HG03575 (cell line): ENCODE results near the gene PIP5K1A.
"Not testable (repeated sequence)": the region's sequence is repeated elsewhere in the genome, so short reads cannot be mapped to it uniquely, and the experiment has no call there.

ENCODE experiments used
- ATAC-seq: cut with Tn5 transposase; IDR thresholded peaks from one replicate; pipeline ENCODE4 v1.9.1; 2021; ENCODE audit not compliant: unreplicated experiment, insufficient number of reproducible peaks, low FRiP score; ENCODE audit errors: extremely low read depth

Gene PIP5K1A

DNA sequence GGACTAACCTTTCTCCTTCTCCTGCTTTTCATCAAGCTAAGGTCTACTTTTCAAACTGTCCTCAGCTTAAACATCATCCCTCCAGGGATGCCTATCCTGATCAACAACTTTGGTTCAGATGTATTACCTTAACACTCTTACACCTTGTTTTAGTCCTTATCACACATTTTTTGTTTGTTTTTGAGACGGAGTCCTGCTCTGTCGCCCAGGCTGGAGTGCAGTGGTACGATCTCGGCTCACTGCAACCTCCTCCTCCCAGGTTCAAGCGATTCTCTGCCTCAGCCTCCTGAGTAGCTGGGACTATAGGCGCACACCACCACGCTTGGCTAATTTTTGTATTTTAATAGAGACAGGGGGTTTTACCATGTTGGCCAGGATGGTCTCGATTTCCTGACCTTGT, 9.7 kb upstream of the PIP5K1A start:
- not testable (repeated sequence) for ATAC-seq

DNA sequence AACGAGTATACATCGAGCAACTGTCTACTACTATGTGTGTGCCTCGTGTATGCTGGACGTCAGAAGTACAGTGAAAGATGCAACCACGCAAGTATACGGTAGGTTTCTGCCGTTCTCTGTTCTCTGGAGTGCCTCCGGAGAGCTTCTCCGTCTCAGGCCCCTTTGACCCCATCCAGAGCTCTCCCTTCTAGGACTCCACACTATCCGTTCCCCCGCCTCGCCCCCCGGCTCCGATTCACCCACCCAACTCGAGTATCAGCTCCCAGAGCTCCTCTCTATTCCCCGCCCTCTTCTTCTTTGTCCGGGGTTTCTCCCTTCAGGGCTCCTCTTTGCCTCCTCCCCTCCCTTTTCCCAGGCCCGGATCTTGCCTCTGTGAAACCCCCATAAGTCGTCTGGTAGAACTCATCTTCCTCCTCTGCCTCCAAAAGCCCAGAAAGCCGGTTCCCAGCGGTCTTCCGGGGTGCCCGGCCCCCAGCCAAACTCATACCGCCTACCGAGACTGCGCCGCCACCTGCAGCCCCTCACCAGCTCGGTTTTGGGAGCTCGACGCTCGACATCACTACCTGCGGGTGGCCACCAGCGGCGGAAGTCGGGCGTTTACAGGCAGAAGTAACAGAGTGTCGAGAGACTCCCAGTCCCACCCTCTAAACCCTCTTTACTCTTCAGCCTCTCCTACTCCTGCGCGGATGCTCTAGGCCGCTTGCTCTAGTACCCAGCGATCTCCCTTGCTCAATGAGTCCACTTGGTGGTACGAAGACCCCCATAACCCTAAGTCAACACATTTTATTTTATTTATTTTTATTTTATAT, 8.5 kb upstream of the PIP5K1A start, which contains the start of gene VPS72:
Gene VPS72 (minus strand): TSS at position 561 of the 809 bp plus-strand sequence. CDS start 76 bp downstream, at position 485.
- ATAC-seq: no peak

DNA sequence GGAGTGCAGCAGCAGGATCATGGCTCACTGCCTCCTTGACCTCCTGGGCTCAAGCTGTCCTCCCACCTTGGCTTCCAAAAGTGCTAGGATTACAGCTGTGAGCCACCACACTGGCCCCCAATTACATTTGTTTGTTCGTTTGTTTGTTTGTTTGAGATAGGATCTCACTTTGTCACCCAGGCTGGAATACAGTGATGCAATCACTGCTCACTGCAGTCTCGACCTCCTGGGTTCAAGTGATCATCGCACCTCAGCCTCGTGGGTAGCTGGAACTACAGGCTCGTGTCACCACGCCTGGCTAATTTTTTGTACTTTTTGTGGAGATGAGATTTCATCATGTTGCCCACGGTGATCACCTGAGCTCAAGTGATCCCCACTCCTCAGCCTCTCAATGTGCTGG, 6.3 kb upstream of the PIP5K1A start:
- ATAC-seq: no peak

DNA sequence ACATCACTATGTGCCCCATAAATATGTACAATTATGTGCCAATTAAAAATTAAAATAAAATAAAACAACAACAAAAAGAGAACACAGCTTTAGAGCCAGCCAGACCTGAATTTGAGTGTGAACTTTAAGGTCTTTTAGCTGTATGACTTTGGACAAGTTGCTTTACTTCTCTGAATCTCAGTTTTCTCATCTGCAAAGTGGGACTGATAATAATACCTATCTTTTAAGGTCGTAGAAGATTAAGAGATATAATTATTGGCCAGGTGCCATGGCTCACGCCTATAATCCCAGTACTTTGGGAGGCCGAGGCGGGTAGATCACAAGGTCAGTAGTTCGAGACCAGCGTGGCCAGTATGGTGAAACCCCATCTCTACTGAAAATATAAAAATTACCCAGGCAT, 5.0 kb upstream of the PIP5K1A start:
- no peak for ATAC-seq

DNA sequence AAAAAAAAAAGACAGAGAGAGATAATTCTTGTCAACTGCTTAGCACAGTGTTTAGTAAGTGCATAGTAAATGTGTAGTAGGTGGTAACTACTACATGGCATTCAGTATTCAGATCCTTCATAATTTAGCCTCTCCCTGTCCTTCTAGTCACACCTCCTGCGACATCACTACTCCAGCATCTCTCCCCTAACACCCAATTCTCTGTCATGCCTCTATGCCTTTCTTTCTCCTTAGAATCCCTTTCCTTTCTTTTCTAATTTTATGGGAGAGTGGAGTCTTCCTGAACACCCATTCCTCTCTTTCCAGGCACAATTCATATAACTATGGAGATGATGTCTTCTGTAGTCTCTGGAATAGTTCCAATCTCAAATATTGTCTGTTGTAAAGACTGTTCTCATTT, 4.5 kb upstream of the PIP5K1A start:
- ATAC-seq: no peak

DNA sequence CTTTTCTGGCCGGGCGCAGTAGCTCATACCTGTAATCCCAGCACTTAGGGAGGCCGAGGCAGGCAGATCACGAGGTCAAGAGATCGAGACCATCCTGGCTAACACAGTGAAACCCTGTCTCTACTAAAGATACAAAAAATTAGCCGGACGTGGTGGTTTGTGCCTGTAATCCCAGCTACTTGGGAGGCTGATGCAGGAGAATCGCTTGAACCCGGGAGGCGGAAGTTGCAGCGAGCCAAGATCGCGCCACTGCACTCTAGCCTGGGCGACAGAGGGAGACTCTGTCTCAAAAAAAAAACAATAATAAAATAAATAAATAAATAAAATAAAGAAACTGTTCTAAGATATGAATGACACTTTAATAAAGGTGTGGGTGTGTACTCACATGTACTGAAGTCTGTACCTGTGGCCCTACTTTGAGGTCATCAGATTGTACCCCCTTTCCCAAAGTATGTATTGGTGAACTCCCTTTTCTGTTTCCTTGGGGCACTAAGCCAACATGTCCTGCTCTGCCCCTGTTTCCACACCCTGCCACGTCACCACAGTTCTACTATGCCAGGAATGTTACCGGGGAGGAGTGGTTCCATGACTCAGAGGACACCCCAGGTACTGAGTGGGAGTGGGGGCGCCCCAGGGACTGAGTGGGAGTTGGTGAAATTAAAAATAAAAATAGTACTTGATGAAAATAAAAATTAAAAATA, 3.3 kb upstream of the PIP5K1A start:
- not testable (repeated sequence) for ATAC-seq

DNA sequence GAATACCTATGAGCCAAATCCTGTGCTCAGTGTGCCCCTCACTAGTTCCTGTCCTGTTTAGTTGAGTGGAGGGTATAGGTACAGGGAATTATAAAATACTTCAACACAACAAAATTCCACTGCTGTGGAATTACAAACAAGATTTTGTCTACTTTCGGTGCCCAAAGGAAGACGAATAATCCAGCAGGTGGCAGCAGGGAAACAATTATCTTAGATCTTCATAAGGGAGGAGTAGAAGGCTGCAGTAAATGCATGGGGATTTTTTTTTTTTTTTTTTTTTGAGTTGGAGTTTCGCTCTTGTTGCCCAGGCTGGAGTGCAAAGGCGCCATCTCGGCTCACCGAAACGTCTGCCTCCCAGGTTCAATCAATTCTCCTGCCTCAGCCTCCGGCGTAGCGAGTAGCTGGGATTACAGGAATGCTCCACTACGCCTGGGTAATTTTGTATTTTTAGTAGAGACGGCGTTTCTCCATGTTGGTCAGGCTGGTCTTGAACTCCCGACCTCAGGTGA, 2.0 kb upstream of the PIP5K1A start:
- no peak for ATAC-seq

DNA sequence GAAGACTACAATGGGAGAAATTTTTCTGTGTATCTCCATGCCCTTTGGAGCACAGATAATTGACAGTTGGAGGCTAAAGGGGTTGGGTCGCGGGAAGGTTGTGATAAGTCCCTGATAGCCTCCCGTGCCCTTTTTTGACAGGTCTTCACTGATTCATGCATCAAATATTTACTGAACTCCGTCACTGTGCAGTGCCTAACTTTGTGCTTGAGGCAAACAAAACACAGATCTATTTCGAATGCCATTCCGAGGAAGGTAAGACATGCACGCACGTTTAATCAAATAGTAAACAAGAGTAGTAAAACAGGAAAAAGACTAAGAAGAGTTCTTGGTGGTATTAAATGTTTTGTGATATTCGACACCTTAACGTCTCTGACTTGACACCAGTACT, 494 bp upstream of the PIP5K1A start:
- ATAC-seq: no peak

DNA sequence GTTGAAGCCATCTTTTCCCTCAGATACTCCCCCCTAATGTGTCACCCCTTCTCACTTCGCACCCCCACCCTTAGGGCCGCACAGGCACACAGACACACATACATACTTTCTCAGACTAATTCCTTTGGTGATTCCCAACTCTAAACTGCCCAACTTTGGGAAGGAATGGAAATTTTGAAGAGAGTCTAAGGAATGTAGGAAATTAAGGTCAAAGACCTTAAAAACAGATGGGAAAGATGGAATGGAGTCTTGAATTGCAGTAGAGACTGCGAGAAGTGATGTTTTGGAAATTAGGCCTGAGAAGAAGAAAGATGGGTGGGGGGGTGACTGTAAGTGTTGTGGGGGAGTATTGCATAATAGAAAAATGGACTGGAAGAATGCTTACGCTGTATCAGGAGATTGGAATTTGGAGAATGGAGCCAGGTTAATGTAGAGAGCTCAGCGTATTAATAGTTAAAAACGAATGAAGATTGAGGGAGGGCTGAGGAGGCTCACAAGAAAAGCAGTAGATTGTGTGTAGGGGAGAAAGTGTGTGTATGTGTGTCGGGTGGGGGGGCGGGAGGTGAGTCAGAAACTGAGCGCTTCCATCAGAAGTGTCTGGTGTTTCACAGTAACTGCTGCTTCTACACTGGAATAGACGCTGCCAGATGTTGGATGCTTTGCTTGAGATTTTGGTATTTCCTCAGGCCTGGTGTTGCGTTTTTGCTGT, 1.7 kb downstream of the PIP5K1A start:
- ATAC-seq: no peak

DNA sequence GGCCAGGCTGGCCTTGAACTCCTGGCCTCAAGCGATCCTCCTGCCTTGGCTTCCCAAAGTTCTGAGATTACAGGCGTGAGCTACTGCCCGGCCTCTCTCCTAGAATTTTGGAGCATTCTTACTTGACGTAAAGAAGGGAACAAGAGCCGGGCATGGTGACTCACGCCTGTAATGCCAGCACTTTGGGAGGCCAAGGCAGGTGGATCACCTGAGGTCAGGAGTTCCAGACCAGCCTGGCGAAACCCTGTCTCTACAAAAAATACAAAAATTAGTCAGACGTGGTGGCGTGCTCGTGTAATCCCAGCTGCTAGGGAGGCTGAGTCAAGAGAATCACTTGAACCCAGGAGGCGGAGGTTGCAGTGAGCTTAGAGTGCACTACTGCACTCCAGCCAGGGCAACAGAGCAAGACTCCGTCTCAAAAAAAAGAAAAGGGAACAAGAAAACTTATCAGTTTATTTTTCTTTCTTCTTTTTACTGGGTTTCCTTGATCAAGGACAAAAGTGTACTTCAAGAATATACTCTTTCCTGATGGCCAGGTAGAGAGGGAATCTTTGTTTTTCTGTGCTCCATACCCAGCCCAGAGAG, 7.1 kb downstream of the PIP5K1A start:
- not testable (repeated sequence) for ATAC-seq

DNA sequence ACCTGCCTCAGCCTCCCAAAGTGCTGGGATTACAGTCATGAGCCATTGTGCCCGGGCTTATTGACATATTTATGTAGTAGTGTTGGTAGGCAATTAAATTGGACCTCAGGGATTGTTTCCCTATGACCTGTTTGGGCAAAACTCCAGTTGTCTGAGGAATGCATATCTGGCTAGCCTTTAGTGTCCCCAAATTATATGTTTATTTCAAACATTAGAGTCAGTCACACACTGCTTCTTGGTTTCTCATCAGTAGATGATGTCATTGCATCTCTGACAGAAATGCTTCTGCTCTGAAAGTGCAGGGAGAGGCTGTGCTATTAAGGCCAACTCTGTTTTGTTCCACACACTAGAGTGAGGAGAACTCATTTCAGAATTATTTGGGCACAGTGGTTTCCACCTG, 12.5 kb downstream of the PIP5K1A start:
- ATAC-seq: no peak

DNA sequence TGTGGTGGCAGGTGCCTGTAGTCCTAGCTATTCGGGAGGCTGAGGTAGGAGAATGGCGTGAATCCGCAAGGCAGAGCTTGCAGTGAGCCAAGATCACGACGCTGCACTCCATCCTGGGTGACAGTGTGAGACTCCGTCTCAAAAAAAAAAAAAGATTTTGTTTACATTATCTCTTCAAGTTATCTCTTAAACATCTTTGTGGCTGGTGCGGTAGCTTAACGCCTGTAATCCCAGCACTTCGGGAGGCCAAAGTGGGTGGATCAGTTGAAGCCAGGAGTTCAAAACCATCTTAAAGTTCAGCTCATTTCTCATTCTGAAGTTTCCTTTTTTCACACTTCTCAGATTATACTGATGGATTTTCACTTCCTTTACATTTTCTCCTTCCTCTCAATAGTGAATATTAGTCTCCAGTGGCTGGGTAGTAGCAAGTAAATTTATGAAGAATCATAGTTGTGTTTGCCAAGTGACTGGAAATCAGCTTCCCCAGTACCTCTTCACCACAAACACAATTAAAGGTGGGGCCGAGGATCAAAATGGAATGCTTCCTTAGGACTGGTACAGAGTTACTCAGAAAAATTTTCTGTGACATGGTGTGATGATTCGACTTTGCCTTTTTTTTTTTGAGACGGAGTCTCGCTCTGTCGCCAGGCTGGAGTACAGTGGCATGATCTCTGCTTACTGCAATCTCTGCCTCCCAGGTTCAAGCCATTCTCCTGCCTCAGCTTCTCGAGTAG, 13.8 kb downstream of the PIP5K1A start:
- ATAC-seq: no peak

DNA sequence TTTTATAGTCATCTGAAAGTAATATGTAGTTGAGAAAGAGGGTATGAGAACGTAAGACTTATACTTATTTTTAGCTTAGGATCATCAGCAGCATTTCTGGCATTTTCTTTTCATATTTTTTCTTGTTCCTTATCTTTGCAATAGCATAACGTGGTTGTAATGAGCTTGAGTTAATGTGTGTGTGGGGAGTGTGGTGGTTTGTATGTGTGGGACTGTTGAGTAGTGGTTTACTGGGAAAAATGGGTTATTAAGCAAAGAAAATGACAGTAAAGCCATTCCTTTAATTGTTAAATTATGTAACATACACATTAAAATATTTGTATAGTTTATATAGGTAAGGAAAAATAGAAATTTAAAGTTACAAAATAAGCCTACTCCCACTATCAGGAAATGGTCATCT, 15.2 kb downstream of the PIP5K1A start:
- ATAC-seq: no peak

DNA sequence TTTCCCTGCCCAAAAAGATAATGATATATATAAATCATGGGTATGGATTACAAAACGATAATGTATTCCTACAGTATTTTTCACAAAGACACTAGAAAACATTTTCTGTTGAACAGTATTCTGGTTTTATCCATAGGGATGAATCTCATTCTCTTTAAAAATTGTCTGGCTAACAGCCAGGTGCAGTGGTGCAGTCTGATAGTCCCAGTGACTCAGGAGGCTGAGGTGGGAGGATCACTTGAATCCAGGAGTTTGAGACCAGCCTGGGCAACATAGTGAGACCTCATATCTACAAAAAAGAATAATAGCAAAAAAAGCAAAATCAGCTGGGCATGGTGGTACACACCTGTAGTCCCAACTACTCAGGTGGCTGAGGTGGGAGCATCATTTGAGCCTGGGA, 23.3 kb downstream of the PIP5K1A start:
- ATAC-seq: no peak

DNA sequence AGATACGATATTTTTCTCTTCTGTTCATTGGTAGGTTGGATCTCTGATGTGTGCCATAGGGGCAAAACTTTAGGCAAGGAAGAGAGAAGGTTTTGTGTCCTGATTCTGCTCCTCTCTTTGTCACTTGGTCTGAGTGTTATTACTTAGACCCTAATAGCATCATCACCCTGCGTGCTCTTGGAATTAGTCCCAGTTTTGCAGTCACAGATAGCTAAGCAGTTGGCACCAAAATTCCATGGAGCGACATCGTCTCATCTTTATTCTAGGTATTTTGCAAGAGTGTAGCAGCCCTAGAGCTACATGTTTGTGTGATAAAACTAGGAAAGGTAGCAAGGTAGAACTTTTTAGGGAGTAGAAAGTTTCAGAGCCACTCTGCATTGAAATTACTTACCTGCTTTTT, 23.8 kb downstream of the PIP5K1A start:
- ATAC-seq: no peak

DNA sequence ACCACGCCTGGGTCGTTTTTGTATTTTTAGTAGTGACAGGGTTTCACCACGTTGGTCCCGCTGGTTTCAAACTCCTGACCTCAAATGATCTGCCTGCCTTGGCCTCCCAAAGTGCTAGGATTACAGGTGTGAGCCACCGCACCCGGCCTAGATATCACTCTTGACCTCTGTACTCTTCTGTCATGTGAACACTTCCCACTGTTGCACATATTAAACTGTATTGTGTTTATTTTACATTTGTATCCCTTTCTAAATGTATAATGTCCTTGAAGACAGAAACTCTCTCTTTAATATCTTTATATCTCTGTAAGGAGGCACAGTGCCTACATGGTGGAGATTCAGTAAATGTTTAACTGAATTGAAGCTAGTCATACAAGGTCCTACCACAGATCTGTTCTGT, 36.9 kb downstream of the PIP5K1A start:
- ATAC-seq: no peak

DNA sequence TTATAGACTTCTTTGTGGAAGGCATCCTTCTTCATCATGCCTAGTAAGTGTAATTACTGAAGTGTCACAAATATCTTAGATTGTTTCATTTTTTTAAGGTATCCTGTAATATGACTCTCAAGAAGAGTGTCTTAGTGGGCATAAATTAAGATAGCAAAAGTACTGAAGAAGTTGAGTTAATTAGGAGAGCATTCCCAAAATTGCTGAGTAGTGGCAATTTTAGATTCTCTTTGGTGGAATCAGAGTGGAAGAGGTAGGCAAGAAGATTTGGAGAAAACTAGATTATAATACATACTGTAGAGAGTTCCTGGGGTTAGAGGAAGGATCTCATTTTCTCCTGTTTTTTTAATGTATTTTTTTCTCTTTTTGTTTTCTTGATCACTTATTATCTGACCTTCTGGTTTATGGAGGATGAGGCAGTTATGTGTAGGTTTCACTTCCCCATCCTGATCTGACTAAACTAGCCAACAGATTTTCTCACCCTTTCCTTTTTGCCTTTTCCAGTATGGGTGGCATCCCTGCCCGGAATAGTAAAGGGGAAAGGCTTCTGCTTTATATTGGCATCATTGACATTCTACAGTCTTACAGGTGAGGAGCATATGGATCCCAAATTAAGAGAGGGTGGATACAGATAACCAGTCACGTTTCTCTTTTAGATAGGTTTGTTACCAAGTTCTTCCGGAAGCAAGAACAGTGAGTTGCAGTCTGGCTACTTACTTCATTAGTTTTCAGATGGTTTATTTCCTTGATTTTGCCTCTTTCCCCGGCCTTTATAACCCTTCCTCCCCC, 39.5 kb downstream of the PIP5K1A start:
- ATAC-seq: no peak

DNA sequence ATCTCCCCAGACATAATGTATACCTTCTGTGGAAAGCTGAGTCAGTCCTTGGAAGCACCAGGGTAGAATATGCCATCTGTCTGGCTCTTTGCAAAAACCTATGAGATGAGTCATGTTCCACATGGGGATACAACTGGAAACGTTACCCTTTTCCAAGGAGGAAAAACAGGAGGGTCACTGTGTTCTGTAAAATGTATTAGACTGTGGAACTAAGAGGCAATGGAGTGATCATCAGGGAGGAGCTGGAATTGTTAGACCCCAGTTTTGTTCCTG, 40.1 kb downstream of the PIP5K1A start:
- ATAC-seq: no peak
